Measurements from ENCODE around the gene ALOX12B.
"Not testable (repeated sequence)": the region's sequence is repeated elsewhere in the genome, so short reads cannot be mapped to it uniquely, and the experiment has no call there.

The ALOX12B gene

GRCh38 chr17:8081876-8082275 is 5.6 kb downstream of the ALOX12B start:
- no peak for DNase-seq

- no peak for DNase-seq
Measured at GRCh38 chr17:8080799-8081219, 6.7 kb downstream of the ALOX12B start.

- DNase-seq = no peak
Measured at GRCh38 chr17:8080208-8080798, 7.2 kb downstream of the ALOX12B start.

- DNase-seq = no peak
Measured at GRCh38 chr17:8079291-8080207, 8.0 kb downstream of the ALOX12B start.

GRCh38 chr17:8077939-8078338 is 9.6 kb downstream of the ALOX12B start:
- DNase-seq = not testable (repeated sequence)

GRCh38 chr17:8076502-8077266 is 10.8 kb downstream of the ALOX12B start:
- DNase-seq = no peak

GRCh38 chr17:8075574-8076342 is 11.8 kb downstream of the ALOX12B start:
- DNase-seq = no peak

GRCh38 chr17:8075081-8075480 is 12.4 kb downstream of the ALOX12B start:
- no peak for DNase-seq

- no peak for DNase-seq
Measured at GRCh38 chr17:8074554-8074953, 13.0 kb downstream of the ALOX12B start.

GRCh38 chr17:8073627-8074484 is 13.7 kb downstream of the ALOX12B start:
- DNase-seq = no peak

GRCh38 chr17:8072729-8073461 is 14.6 kb downstream of the ALOX12B start:
- no peak for DNase-seq

- no peak for DNase-seq
Measured at GRCh38 chr17:8072341-8072728, 15.2 kb downstream of the ALOX12B start.

- DNase-seq = no peak
Measured at GRCh38 chr17:8071496-8071895, 16.0 kb downstream of the ALOX12B start.

GRCh38 chr17:8069587-8069860 is 18.0 kb downstream of the ALOX12B start:
- no peak for DNase-seq

- DNase-seq = no peak
Measured at GRCh38 chr17:8068736-8069586, 18.6 kb downstream of the ALOX12B start.

- no peak for DNase-seq
Measured at GRCh38 chr17:8067806-8068205, 19.7 kb downstream of the ALOX12B start.

GRCh38 chr17:8066841-8067775 is 20.4 kb downstream of the ALOX12B start:
- DNase-seq = no peak

GRCh38 chr17:8064561-8065019 is 22.9 kb downstream of the ALOX12B start:
- no peak for DNase-seq

Measured in amniotic stem cell (primary cell).